H9 (cell line): ENCODE measurements around the gene LSS. TPM values are rescaled to one million over a fixed set of nuclear protein-coding genes. Genes with fewer than 3 reads are reported as not detected.
A peak's percentile ranks its signal among the peaks of the same experiment; 100 is the strongest.

Source experiments
- DNase-seq: peaks from one replicate; pipeline ENCODE4 v3.0.0-alpha.2; 2017
- H2AFZ ChIP-seq: one replicate; pipeline ENCODE4 v1.6.1; 2013; ENCODE audit warnings: mild to moderate bottlenecking, low read length, control low read depth, moderate library complexity
- H2AK5ac ChIP-seq: 2 replicates; pipeline ENCODE4 v1.6.1; 2013; ENCODE audit warnings: low read length, control low read depth, mixed read lengths; ENCODE audit not compliant: insufficient read length
- H2BK120ac ChIP-seq: one replicate; pipeline ENCODE4 v1.6.1; 2013; ENCODE audit warnings: low read depth, mild to moderate bottlenecking, low read length, control low read depth, inconsistent platforms; ENCODE audit not compliant: poor library complexity, severe bottlenecking
- H2BK12ac ChIP-seq: 2 replicates; pipeline ENCODE4 v1.6.1; 2013; ENCODE audit warnings: low read length, control low read depth, mixed read lengths, low read depth; ENCODE audit not compliant: insufficient read length
- H2BK15ac ChIP-seq: 2 replicates; pipeline ENCODE4 v1.6.1; 2013; ENCODE audit warnings: low read depth, low read length, control low read depth
- H2BK20ac ChIP-seq: one replicate; pipeline ENCODE4 v1.6.1; 2013; ENCODE audit warnings: low read depth, mild to moderate bottlenecking, low read length, control low read depth, inconsistent platforms; ENCODE audit not compliant: poor library complexity, severe bottlenecking
- H2BK5ac ChIP-seq: 2 replicates; pipeline ENCODE4 v1.6.1; 2013; ENCODE audit warnings: low read length, control low read depth, mixed read lengths; ENCODE audit not compliant: insufficient read length
- H3K14ac ChIP-seq: 2 replicates; pipeline ENCODE4 v1.6.1; 2013; ENCODE audit warnings: low read length, control low read depth; ENCODE audit not compliant: insufficient read depth
- H3K18ac ChIP-seq: 2 replicates; pipeline ENCODE4 v1.6.1; 2013; ENCODE audit warnings: low read depth, mild to moderate bottlenecking, mixed read lengths, low read length, control low read depth; ENCODE audit not compliant: insufficient read length
- H3K23ac ChIP-seq: 2 replicates; pipeline ENCODE4 v1.6.1; 2013; ENCODE audit warnings: low read length, control low read depth, mixed read lengths, low read depth; ENCODE audit not compliant: insufficient read length
- H3K23me2 ChIP-seq: 2 replicates; pipeline ENCODE4 v1.6.1; 2013; ENCODE audit warnings: low read depth, mild to moderate bottlenecking, mixed read lengths, low read length, control low read depth; ENCODE audit not compliant: insufficient read length, poor library complexity, severe bottlenecking
- H3K27ac ChIP-seq: 2 replicates; pipeline ENCODE4 v1.5.1; 2013; ENCODE audit warnings: low read length, control low read depth, mixed read lengths, low read depth; ENCODE audit not compliant: insufficient read length
- H3K27me3 ChIP-seq: 2 replicates; pipeline ENCODE4 v1.6.1; 2013; ENCODE audit warnings: low read length, control low read depth, inconsistent platforms; ENCODE audit not compliant: insufficient read depth
- H3K4ac ChIP-seq: 2 replicates; pipeline ENCODE4 v1.6.1; 2013; ENCODE audit warnings: low read depth, mild to moderate bottlenecking, control low read depth, inconsistent platforms, low read length, moderate library complexity
- H3K4me1 ChIP-seq: 2 replicates; pipeline ENCODE4 v1.6.1; 2013; ENCODE audit warnings: low read length, control low read depth, inconsistent platforms; ENCODE audit not compliant: insufficient read depth
- H3K4me2 ChIP-seq: 2 replicates; pipeline ENCODE4 v1.6.1; 2013; ENCODE audit warnings: low read length, control low read depth, mixed read lengths; ENCODE audit not compliant: insufficient read length, insufficient read depth
- H3K56ac ChIP-seq: 2 replicates; pipeline ENCODE4 v1.6.1; 2013; ENCODE audit warnings: low read depth, mild to moderate bottlenecking, mixed read lengths, low read length, control low read depth; ENCODE audit not compliant: insufficient read length
- H3K79me1 ChIP-seq: 2 replicates; pipeline ENCODE4 v1.6.1; 2013; ENCODE audit warnings: low read depth, mild to moderate bottlenecking, moderate library complexity, low read length, control low read depth, inconsistent platforms; ENCODE audit not compliant: insufficient read depth, poor library complexity, severe bottlenecking
- H3K79me2 ChIP-seq: 2 replicates; pipeline ENCODE4 v1.6.1; 2013; ENCODE audit warnings: low read length, control low read depth, inconsistent platforms; ENCODE audit not compliant: insufficient read depth
- H3K9ac ChIP-seq: 2 replicates; pipeline ENCODE4 v1.6.1; 2013; ENCODE audit warnings: low read length, control low read depth, mixed read lengths; ENCODE audit not compliant: insufficient read length; ENCODE audit errors: extremely low read depth
- H3K9me3 ChIP-seq: one replicate; pipeline ENCODE4 v1.6.1; 2013; ENCODE audit warnings: low read depth, low read length, inconsistent platforms; ENCODE audit not compliant: control insufficient read depth
- H3T11ph ChIP-seq: one replicate; pipeline ENCODE4 v1.6.1; 2013; ENCODE audit warnings: mild to moderate bottlenecking, low read length, control low read depth, inconsistent platforms
- H4K20me1 ChIP-seq: one replicate; pipeline ENCODE4 v1.6.1; 2013; ENCODE audit not compliant: control insufficient read depth, insufficient read length, insufficient read depth
- H4K5ac ChIP-seq: 2 replicates; pipeline ENCODE4 v1.6.1; 2013; ENCODE audit warnings: low read depth, mild to moderate bottlenecking, mixed read lengths, low read length, control low read depth; ENCODE audit not compliant: insufficient read length
- H4K8ac ChIP-seq: replicated peaks from 2 replicates; pipeline ENCODE4 v1.6.1; 2013; ENCODE audit warnings: low read length, control low read depth, mixed read lengths, low read depth; ENCODE audit not compliant: insufficient read length
- H4K91ac ChIP-seq: 2 replicates; pipeline ENCODE4 v1.6.1; 2013; ENCODE audit warnings: low read depth, mild to moderate bottlenecking, moderate library complexity, mixed read lengths, low read length, control low read depth; ENCODE audit not compliant: insufficient read length
- H3K27ac Mint-ChIP-seq, 3 experiments: 2 replicates in 2 of 3; 3 replicates in 1 of 3; pipeline ENCODE4 v1.8.0; 2020 to 2021; ENCODE audit warnings: mixed read lengths in 3 of 3, mild to moderate bottlenecking in 1 of 3, moderate library complexity in 1 of 3
- H3K27me3 Mint-ChIP-seq: 2 replicates; pipeline ENCODE4 v1.8.0; 2021; ENCODE audit warnings: low read depth, mild to moderate bottlenecking, moderate library complexity, mixed read lengths
- H3K36me3 Mint-ChIP-seq, 3 experiments: 2 replicates in 2 of 3; 3 replicates in 1 of 3; pipeline ENCODE4 v1.8.0; 2020 to 2021; ENCODE audit warnings: low read depth in 3 of 3, mixed read lengths in 3 of 3; ENCODE audit not compliant: insufficient read depth in 1 of 3
- H3K4me1 Mint-ChIP-seq, 2 experiments: 2 replicates each; pipeline ENCODE4 v1.8.0; 2020; ENCODE audit warnings: mixed read lengths in 2 of 2
- H3K4me3 Mint-ChIP-seq, 2 experiments: 2 replicates in 1 of 2; 3 replicates in 1 of 2; pipeline ENCODE4 v1.8.0; 2020 to 2021; ENCODE audit warnings: mild to moderate bottlenecking in 2 of 2, mixed read lengths in 2 of 2, moderate library complexity in 1 of 2
- H3K9me3 Mint-ChIP-seq, 2 experiments: 2 replicates in 1 of 2; 3 replicates in 1 of 2; pipeline ENCODE4 v1.8.0; 2020; ENCODE audit warnings: mild to moderate bottlenecking in 2 of 2, mixed read lengths in 2 of 2, moderate library complexity in 1 of 2
- WGBS: extraction: QIAGEN DNeasy Blood & Tissue Kit; methylation state at CpG from one replicate; pipeline ENCODE4 v1.1.7; 2013; ENCODE audit warnings: missing lambda C conversion rate, low lambda C conversion rate, mixed read lengths; ENCODE audit not compliant: insufficient read length; ENCODE audit errors: extremely low coverage; 5-methylcytosine and 5-hydroxymethylcytosine counted together
- total RNA-seq: library from RNA; stranded (reverse); gene quantifications from 2 replicates; pipeline ENCODE4 v1.2.1, GENCODE V29; 2021
- TF ChIP-seq, protein P1 (sequence below): fragments of 200-600 bp; sonication (generic); conservative IDR thresholded peaks from 3 replicates; pipeline ENCODE4 v1.8.0; 2021; ENCODE audit warnings: antibody characterized with exemption, mild to moderate bottlenecking

The LSS gene
- total RNA-seq, 1 experiment from 2014 or later, result 69.2 TPM

DNA sequence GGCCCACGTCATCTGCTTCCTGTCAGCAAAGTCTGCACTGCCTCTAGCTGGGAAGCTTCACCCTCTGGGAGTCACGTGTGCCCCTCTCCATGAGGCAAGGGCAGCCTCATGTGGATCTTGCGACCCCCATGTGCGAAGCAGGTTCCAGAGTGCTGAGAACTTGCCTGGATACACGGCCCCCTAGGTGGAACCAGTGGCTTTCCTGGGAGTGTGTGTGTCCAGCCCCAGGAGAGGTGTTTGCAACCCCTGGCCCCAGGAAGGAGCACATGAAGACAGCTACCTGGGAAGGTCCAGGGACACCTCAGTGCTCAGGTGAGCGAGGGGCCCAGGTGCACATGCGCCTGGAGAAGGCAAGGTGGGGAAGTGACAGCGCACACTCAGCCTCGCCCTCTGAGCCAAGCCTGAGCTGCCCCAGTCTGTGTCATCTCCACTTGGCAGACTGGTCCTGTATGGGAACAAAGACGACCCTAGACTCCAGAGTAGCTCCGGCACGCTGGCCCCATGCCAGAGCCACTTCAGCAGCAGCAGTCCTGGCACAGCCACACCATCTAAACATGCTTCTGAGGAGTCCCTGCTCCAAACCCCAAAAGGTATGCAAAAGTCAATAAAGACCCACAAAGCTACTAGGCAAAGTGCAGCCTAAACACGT lies 8.9 kb downstream of the LSS start:
- no peak overlapping the region for H3T11ph ChIP-seq
- no peak overlapping the region for H3K27ac ChIP-seq
- no peaks in the 10 kb centered on the region for H3K9me3 Mint-ChIP-seq
- H4K8ac ChIP-seq, result no peak overlapping the region
- H3K23me2 ChIP-seq, result no peaks in the 10 kb centered on the region
- no peak overlapping the region for H3K4ac ChIP-seq
- H3K4me2 ChIP-seq, result no peak overlapping the region
- WGBS, result no CpG with 5 or more reads among the region's 13 CpGs
- H3K79me1 ChIP-seq, result peaks cover 4% of the 10 kb centered on the region
- H2AFZ ChIP-seq, result no peak overlapping the region
- H2BK5ac ChIP-seq, result no peak overlapping the region
- no peaks in the 10 kb centered on the region for H3K27me3 Mint-ChIP-seq
- H3K36me3 Mint-ChIP-seq, result peaks cover 29 to 52% (median 35%) of the 10 kb centered on the region in 3 experiments
- H4K20me1 ChIP-seq, result no peaks in the 10 kb centered on the region
- H4K5ac ChIP-seq, result no peak overlapping the region
- H3K79me2 ChIP-seq, result peaks cover 24% of the 10 kb centered on the region; the same call in 1 of the 2 replicates
- no peaks in the 10 kb centered on the region for H3K27me3 ChIP-seq
- H3K23ac ChIP-seq, result no peak overlapping the region
- H3K4me1 ChIP-seq, result no peaks in the 10 kb centered on the region
- H3K18ac ChIP-seq, result no peak overlapping the region
- no peak for DNase-seq
- H2BK120ac ChIP-seq, result no peak overlapping the region
- H3K14ac ChIP-seq, result no peak overlapping the region
- H2BK15ac ChIP-seq, result no peak overlapping the region
- no peak overlapping the region for H2BK12ac ChIP-seq
- H3K56ac ChIP-seq, result no peak overlapping the region
- H3K9me3 ChIP-seq, result no peaks in the 10 kb centered on the region
- no peak overlapping the region for H4K91ac ChIP-seq
- H2AK5ac ChIP-seq, result no peak overlapping the region
- H3K27ac Mint-ChIP-seq, result peak overlapping the region; percentile 34 to 76 (median 52); a peak in 3 of 7 replicates
- H2BK20ac ChIP-seq, result no peak overlapping the region
- no peaks in the 10 kb centered on the region for H3K4me1 Mint-ChIP-seq
- no peak overlapping the region for H3K4me3 Mint-ChIP-seq
- TF ChIP-seq, protein P1, sequence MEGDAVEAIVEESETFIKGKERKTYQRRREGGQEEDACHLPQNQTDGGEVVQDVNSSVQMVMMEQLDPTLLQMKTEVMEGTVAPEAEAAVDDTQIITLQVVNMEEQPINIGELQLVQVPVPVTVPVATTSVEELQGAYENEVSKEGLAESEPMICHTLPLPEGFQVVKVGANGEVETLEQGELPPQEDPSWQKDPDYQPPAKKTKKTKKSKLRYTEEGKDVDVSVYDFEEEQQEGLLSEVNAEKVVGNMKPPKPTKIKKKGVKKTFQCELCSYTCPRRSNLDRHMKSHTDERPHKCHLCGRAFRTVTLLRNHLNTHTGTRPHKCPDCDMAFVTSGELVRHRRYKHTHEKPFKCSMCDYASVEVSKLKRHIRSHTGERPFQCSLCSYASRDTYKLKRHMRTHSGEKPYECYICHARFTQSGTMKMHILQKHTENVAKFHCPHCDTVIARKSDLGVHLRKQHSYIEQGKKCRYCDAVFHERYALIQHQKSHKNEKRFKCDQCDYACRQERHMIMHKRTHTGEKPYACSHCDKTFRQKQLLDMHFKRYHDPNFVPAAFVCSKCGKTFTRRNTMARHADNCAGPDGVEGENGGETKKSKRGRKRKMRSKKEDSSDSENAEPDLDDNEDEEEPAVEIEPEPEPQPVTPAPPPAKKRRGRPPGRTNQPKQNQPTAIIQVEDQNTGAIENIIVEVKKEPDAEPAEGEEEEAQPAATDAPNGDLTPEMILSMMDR, result no peak
- no peak overlapping the region for H3K9ac ChIP-seq
